HG03025 (cell line): ENCODE measurements around the gene MTHFD1L.

Experiments used
- ATAC-seq: cut with Tn5 transposase; IDR thresholded peaks from one replicate; pipeline ENCODE4 v1.9.1; 2021; ENCODE audit warnings: mild to moderate bottlenecking, moderate library complexity; ENCODE audit not compliant: unreplicated experiment, low FRiP score

The MTHFD1L gene

DNA sequence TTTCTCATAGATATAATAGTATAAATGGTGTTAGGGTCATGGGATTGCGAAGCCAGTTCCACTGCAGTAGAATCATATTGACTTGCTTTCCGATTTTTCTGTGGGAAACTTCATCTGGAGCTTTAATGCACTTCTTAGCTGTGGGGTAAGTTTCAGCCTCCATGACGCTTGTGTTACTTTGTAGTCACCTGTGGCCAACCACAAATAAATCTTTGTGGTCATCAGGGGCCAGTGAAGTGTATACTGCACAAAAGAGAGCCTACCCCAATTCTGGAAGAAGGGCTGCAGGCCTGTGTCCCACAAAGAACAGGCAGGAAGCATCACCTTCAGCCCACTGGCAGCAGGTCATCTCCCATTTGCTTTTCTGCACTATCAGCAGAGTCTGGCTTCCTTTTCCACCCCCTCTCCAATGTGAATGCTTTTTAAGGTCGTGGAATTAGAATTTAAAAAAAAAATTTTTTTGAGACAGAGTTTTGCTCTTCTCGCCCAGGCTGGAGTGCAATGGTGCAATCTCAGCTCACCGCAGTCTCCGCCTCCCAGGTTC lies 32.0 kb downstream of the MTHFD1L start:
- no peak for ATAC-seq

DNA sequence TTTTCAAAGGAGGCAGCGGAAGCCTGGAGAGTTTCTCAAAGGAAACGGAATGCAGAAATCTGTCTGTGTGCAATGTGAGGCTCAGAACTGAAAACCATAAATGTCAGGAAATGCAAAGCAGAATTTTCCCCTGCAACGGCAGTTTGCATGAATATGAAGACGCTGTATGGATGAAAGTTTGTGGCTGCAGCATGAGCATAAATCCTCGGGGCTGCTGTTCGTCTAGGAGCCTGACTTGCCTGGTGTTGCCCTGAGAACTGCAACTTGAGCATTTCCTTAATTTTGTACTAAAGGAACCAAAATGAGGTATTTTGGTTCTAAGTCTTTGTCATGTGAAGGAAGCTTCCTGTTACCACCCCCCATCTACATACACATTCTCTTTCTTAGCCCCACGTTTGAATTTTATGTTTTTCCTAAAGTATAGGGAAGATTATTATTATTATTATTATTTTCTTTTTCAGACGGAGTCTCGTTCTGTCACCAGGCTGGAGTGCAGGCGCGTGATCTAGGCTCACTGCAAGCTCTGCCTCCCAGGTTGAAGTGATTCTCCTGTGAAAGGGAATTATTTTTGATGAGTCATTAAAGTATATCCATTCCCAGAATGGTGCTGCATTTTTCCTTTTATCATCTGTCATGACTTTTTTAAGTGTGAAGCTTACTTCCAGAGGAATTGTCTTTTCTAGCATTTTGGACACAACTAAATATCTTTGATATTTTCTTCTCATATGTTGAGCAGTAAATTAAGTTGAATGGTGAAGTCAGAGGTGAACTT lies 33.1 kb downstream of the MTHFD1L start:
- ATAC-seq = peak; percentile 38

DNA sequence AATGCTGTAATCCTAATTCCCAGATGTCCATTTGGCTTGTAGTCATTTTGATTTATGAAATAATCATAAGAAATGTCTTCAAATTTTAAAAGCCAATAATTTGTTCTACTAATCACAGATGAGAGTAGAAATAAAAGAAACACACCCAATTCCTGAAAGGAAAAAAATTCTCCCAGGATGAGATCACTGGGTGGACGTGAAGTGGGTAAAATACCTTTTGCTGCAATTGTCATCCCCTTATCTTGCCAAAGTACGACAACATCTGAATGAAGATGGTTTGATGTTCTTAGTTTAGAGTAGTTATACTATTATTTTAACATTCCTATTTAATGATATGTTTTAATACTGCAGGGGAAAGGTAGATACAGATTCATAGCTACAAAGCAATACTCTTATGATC lies 33.7 kb downstream of the MTHFD1L start:
- no peak for ATAC-seq

DNA sequence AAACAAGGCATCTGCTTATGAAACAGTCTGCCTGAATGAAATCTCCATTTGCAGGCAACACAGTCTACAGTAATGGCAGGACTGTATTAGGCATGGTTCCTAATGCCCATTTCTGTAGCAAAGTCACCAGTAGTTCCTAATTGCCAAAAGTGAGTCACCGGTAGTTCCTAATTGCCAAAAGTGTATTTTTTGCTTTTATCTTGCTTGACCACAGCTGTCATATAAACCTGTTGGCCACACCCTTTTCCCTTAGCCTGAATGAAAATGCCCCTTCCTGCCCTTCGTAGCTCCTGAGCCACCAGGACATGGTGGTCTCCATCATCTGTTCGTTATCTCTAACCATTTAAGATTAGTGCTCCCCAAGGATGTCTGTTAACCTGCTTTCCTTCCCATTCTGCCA lies 34.5 kb downstream of the MTHFD1L start:
- ATAC-seq = no peak

DNA sequence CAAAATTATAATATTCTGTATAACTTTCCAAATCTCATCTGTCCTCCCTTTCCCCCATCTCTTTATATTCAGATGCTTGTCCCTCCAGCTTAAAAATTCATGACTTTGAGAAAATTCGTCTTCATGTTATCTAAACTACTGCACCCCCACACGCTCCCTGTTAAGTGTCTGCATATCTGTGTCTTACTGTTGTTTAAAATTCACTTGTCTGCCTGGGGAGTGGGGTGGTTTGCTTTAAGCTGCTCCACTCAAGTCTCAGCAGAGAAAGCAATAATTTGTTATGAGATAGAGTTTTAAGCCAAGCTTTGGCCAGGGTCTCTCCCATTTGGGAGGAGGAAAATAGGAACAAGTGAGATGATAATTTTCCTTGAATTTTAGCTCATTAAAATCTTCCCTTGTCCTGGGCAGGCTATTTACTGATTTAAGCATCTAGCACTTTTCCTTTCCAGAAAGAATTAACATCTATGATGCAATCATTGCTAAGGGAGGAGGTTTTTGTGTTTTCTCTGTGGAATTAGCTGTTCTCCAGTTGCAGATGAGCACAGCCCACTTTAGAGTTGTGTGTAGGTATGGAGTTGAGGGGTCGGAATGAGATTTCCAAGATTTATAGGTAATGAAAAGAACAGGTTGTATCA lies 36.8 kb downstream of the MTHFD1L start:
- no peak for ATAC-seq

DNA sequence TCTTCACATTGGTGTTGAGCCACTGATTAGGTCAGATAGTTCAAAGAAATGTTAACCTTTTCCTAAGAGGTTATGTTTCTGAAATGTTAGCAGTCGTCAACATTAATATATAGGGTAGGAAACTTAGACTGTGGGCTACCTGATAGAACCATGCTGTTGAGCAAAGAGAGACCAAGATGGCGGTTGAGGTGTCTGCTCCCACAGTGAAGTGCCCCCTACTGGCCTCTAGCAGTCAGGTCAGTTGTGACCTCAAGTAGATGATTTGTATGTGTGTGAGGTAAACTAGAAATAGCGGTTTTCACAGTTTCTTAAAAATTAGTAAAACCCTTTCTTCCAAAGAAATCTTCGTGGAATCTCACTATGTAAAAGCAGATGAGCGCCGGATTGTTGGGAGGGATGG lies 40.3 kb downstream of the MTHFD1L start:
- no peak for ATAC-seq

DNA sequence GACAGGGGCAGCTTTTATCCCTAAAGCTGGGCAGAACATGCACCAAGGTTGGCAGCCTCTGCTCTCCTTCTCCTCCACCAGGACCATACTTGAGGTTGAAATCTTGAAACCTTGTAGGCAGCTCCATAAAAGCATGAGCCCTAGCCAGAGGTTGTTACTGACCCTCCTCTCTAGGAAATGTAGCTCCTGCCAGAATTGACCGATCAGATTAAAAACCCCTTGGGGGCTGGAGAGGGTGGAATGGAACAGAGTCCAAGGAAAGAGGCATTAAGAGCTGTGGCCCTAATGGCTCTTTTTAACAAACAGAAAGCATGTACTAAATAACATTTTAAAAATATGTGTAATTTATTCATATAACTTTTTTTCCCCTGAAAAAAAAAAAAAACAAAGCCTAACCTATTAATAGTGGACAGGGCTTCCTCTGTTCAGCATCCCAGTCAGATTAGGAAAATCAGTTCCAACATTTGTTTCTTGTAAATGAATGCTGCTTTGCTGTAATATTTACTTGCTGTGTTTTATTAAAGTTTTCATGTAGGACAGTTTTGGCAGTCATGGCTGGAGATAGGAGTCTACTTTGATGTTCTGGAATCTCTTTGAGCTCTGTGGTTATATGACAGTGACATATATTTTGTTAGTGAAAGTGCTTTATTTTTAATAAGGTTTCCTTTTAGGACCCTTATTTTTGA lies 41.3 kb downstream of the MTHFD1L start:
- ATAC-seq = no peak

DNA sequence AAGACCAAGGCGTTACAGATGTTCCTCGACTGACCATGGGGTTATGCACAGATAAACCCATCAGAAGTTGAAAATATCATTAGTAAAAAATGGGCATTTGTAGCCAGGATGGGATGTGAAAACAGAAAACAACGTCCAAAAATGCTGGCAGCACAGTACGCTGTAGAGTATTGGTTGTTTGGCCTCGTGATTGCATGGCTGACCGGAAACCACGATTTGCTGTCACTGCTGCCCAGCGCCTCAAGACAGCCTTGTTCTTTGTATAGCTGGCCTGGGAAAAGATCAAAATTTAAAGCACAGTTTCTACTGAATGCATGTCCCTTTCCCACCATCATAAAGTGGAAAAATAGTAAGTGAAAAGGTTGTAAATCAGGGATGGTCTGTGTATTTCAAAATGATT lies 41.9 kb downstream of the MTHFD1L start:
- no peak for ATAC-seq

DNA sequence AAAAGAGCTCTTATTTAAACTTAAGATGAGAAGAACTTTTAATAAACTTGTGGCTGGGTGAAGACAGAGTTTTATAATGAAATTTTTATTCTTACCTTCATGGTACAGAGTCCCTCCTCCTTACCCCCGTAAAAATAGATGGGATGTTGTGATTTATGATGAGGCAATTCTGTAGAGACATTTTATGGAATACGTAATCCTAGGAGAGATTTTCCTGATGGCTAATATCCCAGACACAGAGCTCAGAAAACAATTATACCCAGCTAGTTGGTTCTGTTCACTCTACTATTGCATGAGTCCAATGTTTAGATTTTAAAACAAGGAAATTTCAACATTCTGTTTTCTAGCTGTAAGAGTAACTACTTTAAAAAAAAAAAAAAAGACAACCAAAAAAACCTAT lies 43.4 kb downstream of the MTHFD1L start:
- ATAC-seq = no peak

DNA sequence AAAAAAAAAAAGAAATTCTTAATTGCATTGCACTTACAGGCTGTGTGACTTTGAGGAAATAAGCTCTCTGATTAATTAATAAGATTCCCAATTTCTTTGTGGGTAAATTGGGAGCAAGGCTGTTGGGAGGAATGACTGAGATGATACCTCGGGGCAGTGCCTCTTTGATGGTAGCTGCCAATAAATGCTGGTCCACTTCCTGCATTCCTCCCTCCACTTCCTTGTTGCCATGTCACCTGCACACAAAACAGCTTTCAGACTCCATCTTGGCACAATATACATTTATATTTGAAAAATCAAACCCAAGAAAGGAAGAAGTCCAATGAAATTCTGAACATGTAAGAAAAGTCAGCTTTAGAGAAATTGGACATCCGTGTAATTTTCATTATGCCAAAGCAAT lies 45.1 kb downstream of the MTHFD1L start:
- no peak for ATAC-seq

DNA sequence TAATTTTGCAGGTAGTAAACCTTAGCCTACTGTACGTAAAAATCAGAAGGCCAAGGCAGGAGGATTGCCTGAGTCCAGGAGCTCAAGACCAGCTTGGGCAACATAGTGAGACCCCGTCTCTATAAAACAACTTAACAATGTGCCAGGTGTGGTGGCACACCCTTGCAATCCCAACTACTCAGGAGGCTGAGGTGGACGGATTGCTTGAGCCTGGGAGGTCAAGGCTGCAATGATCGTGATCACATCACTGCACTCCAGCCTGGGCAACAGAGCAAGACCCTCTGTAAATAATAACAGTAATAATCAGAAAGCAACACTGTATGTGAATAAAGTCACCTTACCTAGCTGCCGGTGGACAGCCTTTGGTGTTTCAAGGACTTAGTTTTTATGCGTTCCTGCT lies 48.9 kb downstream of the MTHFD1L start:
- no peak for ATAC-seq

DNA sequence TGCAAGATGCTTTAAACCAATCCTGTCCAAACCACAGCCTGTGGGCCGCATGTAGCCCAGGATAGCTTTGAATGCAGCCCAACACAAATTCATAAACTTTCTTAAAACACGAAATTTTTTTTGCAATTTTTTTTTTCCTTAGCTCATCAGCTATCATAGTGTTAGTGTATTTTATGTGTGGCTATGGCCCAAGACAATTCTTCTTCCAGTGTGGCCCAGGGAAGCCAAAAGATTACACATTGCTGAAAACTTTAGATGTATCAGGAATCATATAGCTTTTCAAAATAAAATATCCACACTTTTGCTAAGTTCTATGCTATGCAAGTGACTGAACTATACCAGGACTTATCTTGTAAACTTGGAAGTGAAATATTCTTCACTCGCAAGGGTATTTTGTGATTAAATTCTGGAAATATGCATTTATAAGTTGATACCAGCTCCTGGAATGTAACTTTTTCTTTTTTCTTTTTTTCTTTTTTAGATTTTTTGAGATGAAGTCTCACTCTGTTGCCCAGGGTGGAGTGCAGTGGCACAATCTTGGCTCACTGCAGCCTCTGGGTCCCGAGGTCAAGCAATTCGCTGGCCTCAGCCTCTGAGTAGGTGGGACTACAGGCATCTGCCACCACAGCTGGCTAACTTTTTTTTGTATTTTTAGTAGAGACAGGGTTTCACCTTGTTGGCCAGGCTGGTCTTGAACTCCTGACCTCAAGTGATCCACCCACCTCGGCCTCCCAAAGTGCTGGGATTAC lies 49.8 kb downstream of the MTHFD1L start:
- ATAC-seq = no peak

DNA sequence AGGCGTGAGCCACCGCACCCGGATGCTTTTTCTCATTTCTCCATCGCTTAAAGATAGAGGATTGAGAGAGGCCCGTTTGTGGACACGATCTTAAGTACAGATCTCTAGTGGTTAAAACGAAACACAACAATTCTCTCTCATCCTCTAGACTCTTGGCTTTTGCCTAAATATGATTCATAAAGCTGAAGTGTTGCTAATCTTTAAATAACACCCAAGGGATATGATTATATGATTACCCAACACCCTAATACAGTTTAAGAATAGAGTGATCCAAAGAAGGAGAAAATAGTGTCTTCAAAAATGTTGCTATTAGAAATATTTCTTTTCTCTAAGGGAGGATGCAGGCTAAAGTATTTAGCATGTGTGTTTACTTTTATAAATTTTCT lies 50.4 kb downstream of the MTHFD1L start:
- no peak for ATAC-seq

DNA sequence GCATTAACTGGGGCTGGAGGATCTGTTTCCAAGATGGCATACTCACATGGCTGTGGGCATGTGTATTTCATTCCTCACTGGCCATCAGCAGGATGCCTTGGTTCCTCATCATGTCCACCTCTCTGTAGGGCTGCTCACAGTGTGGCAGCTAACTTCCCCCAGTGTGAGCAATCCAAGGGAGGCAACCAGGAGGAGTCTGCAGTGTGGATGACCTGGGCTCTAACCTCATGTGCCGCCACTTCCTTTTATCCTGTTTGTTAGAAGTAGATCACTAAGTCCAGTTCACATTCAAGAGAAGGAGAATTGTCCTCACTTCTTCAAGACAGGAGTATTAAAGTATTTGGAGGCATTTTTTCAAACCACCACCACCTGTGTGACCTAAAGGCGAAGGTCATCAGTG lies 54.4 kb downstream of the MTHFD1L start:
- ATAC-seq = no peak

DNA sequence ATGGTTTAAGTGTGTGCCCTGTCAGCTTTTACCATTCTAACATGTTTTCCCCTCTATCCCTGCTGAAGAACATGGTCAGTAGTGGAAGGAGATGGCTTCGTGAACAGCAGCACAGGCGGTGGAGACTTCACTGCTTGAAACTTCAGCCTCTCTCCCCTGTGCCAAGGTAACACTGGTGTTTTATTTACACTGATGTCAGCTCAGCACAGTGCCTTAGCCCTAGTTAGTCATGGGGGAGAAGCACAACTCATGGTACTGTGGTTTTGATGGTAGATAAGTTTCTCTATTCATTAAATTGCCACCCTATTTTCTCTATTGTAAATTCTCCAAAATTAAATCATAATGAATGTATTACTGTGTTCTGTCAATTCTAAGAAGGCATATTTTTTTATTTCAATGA lies 56.6 kb downstream of the MTHFD1L start:
- no peak for ATAC-seq

DNA sequence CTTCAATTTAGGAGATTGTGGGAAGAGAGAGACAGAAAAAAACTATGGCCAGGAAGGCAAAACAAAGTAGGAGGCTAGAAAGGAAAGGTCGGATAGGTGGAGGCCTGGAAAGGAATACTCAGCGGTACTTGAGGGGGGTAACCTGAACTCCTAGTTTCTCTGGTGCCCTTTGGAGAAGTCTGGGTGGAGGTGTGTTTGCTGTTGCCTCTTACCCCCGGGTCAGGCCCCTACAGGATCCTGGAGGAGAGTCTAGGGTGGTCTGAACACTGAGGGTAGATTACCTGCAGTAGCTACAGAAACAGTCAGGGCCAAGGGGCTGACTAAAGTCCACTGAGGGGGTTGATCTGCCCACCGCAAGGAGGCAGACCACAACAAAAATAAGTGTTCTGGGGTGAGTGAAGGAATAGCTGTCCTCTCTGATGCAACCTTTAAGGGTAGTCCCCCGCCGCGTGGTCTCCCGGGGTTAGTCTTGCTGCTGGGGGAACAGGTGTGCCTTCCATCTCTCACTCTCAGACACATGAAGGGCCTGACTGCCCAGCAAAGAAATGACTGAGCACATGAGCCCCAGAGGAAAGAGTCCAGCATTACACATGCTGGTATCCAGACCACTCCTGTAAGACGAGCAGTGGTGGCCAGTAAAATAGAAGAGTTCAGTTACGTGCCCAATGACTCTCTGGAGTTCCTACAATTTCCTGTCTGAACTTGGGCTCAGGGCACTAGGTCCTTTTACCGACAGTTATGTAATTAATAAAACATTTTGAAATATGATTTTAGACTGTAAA lies 59.5 kb downstream of the MTHFD1L start:
- no peak for ATAC-seq

DNA sequence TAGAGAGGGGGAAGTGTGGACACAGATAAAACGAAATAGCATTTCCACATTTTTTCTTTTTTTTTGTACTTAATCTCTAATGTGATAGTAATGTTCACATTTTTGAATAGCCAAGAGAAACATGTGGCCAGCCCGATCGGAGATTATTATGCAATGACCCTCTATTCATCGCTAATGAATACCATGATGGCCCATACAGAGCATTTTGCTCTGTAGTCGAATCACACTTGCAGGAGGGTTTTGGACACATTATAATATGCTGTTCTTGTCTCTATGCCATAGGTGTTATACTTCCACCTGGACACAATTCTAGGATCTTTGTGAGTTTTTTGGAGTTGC lies 60.1 kb downstream of the MTHFD1L start:
- ATAC-seq = no peak

DNA sequence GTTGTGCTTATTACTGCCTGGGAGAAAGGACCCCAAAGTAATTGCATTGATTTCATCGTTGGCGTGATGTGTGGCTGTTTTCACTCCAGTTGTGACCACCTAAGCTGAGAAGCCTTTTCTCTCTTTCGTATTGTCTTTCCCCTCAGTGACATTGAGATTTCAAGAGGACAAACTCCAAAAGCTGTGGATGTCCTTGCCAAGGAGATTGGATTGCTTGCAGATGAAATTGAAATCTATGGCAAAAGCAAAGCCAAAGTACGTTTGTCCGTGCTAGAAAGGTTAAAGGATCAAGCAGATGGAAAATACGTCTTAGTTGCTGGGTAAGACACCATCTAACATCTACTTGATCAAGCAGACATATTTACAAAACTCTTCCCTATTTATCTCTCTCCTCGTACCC lies 60.5 kb downstream of the MTHFD1L start:
- no peak for ATAC-seq

DNA sequence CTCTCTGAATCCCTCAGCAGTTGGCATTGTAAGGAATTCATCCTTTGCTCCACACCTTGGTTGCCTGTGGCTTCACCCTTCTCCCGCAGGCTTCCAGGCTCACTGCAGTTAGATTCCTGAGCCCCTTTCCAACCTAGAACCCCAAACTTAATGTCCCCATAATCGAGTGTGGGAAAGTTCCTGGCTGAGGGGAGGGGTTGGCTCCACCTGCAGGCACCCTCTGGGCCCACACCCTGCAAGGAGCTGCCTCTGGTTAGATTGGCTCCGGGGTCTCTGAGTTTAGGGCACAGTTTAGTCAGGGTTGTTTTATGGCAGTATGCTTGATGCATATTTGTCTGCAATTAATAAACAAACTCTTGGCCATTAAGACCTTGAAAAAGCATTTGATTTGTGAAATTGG lies 63.4 kb downstream of the MTHFD1L start:
- ATAC-seq = no peak

DNA sequence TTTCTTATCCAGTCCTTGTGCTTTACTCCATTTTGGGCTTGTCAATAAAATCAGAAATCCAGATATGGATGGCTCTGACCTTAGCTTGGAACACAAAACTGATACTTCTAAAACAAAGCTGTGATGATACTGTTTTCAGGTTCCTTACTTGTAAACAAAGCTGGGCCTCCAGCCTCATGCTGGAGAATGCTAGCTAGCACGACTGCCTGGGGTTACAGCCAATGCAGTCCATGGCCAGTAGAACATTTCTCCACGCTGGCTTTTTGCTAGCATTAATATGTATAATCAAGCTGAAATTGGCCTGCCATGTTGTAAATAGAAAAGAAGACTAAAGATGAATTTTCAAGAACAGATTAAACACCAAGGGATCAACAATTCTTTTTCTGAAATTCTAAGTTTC lies 63.9 kb downstream of the MTHFD1L start:
- ATAC-seq = no peak
